Uterus (tissue), 4 donors: ENCODE data around the gene RPS17. TPM values are rescaled to one million over a fixed set of nuclear protein-coding genes. Genes with fewer than 3 reads are reported as not detected.

Experiments used
- DNase-seq, 2 donors: peaks; one replicate each; pipeline ENCODE4 v3.0.0-alpha.2; 2019 to 2020
- H3K27ac ChIP-seq, 2 donors: fragments of 200-600 bp; sonication (generic); 1 replicate in 1 of 2; 2 replicates in 1 of 2; pipeline ENCODE4 v1.5.1; 2016 to 2018
- H3K27me3 ChIP-seq, 2 donors: fragments of 200-600 bp; sonication (generic); one replicate each; pipeline ENCODE4 v1.5.1; 2018 to 2019; ENCODE audit warnings: control low read depth in 1 of 2
- H3K36me3 ChIP-seq, 2 donors: fragments of 200-600 bp; sonication (generic); one replicate each; pipeline ENCODE4 v1.5.1; 2019; ENCODE audit warnings: control low read depth in 1 of 2
- H3K4me1 ChIP-seq, 2 donors: fragments of 200-600 bp; sonication (generic); one replicate each; pipeline ENCODE4 v1.5.1; 2018 to 2019; ENCODE audit warnings: control low read depth in 1 of 2
- H3K4me3 ChIP-seq, 2 donors: fragments of 200-600 bp; sonication (generic); 1 replicate in 1 of 2; 2 replicates in 1 of 2; pipeline ENCODE4 v1.5.1; 2018 to 2019; ENCODE audit warnings: mild to moderate bottlenecking in 1 of 2
- H3K9me3 ChIP-seq, 2 donors: fragments of 200-600 bp; sonication (generic); one replicate each; pipeline ENCODE4 v1.5.1; 2019; ENCODE audit warnings: control low read depth in 1 of 2
- CTCF ChIP-seq, 4 experiments: fragments of 200-600 bp in 2 of 4; fragments of 450-650 bp in 2 of 4; sonication (generic) in 2 of 4; IDR thresholded peaks; one replicate each; pipeline ENCODE4 v1.5.1; 2016 to 2019; ENCODE audit warnings: antibody characterized with exemption in 4 of 4, mild to moderate bottlenecking in 2 of 4, moderate library complexity in 1 of 4
- POLR2A ChIP-seq, 2 donors: fragments of 450-650 bp; IDR thresholded peaks; one replicate each; pipeline ENCODE4 v1.6.1; 2016; ENCODE audit warnings: antibody characterized with exemption in 2 of 2, mild to moderate bottlenecking in 1 of 2, moderate library complexity in 1 of 2
- intact Hi-C: fragments of 100-400 bp; cut with DNase I; formaldehyde crosslinking; loops from one replicate; pipeline ENCODE4 v1.15.1; 2023; ENCODE audit warnings: low total_unique reads
- total RNA-seq, 4 donors: library from RNA; depleted of rRNA in 3 of 4; stranded (reverse); fragments of >200 nt in 3 of 4; gene quantifications; one replicate each; pipeline versions ENCODE4 v1.1.0 to v1.2.4, GENCODE V29; 2014 to 2023
- donor health status: DM: yes; HTN: yes; CAD: no.

Gene RPS17
- total RNA-seq, 4 donors from 2014 or later = 754 to 4,808 (median 3,201) TPM

DNA sequence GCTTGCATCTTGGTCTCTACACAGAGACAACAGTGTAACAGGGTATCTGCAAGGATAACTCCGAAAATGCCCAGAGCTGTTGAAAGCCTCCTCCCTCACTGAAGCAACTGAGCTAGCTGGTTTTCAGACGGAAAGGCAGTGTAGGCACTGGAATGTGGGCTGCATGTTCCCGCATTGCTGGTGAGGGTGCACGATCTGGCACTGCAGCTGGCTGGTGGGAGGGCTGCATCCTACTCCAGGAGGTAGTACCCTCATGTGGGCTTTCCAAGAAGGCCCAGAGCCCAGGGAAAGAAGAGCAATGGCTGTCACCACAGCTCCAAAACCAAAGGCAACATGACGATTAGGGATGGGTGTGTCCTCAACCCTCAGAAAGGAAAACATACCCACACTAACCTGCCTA is 28.7 kb upstream of the RPS17 start:
- no peaks in the 10 kb centered on the region for H3K36me3 ChIP-seq
- intact Hi-C loops = no loop called here
- no peaks in the 10 kb centered on the region for H3K27me3 ChIP-seq
- TF ChIP-seq POLR2A (IDR thresholded peaks at IDR 0.05) (no peak), CTCF (IDR thresholded peaks at IDR 0.05) (no peak)
- no peak overlapping the region for H3K4me3 ChIP-seq
- no peak for DNase-seq
- peaks cover 0 to 3% of the 10 kb centered on the region in 2 donors for H3K4me1 ChIP-seq
- H3K27ac ChIP-seq = no peak overlapping the region
- no peaks in the 10 kb centered on the region for H3K9me3 ChIP-seq

- Histone ChIP-seq H3K27me3 (no peaks in the 10 kb centered on the region), H3K36me3 (no peaks in the 10 kb centered on the region), H3K4me3 (no peak overlapping the region), H3K27ac (no peak overlapping the region), H3K4me1 (peaks cover 0 to 3% of the 10 kb centered on the region in 2 donors), H3K9me3 (no peaks in the 10 kb centered on the region)
- TF ChIP-seq CTCF (IDR thresholded peaks at IDR 0.05) (no peak), POLR2A (IDR thresholded peaks at IDR 0.05) (no peak)
- no peak for DNase-seq
- intact Hi-C loops = no loop called here
Measured at GRCh38 chr15:82567661-82568060, 27.4 kb upstream of the RPS17 start.

- Histone ChIP-seq H3K27ac (no peak overlapping the region), H3K4me1 (peaks cover 0 to 3% of the 10 kb centered on the region in 2 donors), H3K9me3 (no peaks in the 10 kb centered on the region), H3K4me3 (no peak overlapping the region), H3K36me3 (no peaks in the 10 kb centered on the region), H3K27me3 (no peaks in the 10 kb centered on the region)
- DNase-seq = no peak
- intact Hi-C loops = no loop called here
- TF ChIP-seq CTCF (IDR thresholded peaks at IDR 0.05) = no peak
- no peak for TF ChIP-seq POLR2A (IDR thresholded peaks at IDR 0.05)
Measured at GRCh38 chr15:82566690-82567089, 26.4 kb upstream of the RPS17 start.

DNA sequence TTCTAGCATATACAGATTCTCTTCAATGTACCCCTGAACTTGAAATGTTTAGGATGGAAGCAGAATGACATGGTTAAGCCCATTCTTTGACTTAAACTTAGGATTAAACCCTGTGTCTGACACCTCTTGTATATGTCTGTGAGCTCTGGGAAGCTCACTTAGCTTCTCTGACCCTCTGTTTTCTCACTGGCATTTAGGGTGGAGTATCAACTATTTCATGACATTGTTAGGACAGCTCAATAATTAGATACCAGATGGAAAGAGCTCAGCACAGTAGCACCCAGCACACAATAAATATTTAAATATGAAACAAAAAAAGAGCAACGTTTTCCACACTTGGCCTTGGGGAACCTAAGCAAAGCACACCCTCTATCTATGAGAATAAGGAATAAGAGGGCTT is 18.2 kb upstream of the RPS17 start:
- Histone ChIP-seq H3K27me3 (no peaks in the 10 kb centered on the region), H3K36me3 (no peaks in the 10 kb centered on the region), H3K4me1 (no peaks in the 10 kb centered on the region), H3K9me3 (no peaks in the 10 kb centered on the region), H3K27ac (no peak overlapping the region), H3K4me3 (no peak overlapping the region)
- TF ChIP-seq POLR2A (IDR thresholded peaks at IDR 0.05) (no peak), CTCF (IDR thresholded peaks at IDR 0.05) (no peak)
- DNase-seq = no peak
- intact Hi-C loops = no loop called here

- Histone ChIP-seq H3K4me3 (no peak overlapping the region), H3K36me3 (no peaks in the 10 kb centered on the region), H3K9me3 (no peaks in the 10 kb centered on the region), H3K4me1 (no peaks in the 10 kb centered on the region), H3K27ac (no peak overlapping the region), H3K27me3 (no peaks in the 10 kb centered on the region)
- intact Hi-C loops = no loop called here
- no peak for DNase-seq
- TF ChIP-seq CTCF (IDR thresholded peaks at IDR 0.05) = no peak
- no peak for TF ChIP-seq POLR2A (IDR thresholded peaks at IDR 0.05)
Measured at GRCh38 chr15:82556315-82557035, 16.2 kb upstream of the RPS17 start.
